Measurements from ENCODE around the gene ZNF69. TPM values are rescaled to one million over a fixed set of nuclear protein-coding genes. Genes with fewer than 3 reads are reported as not detected.
"Not testable (repeated sequence)": the region's sequence is repeated elsewhere in the genome, so short reads cannot be mapped to it uniquely, and the experiment has no call there.

Gene ZNF69
- total RNA-seq, 1 experiment from 2014 or later = 4.3 TPM

GRCh38 chr19:11921852-11922495, 34.4 kb downstream of the ZNF69 start:
- Histone ChIP-seq H3K79me2 (ENCODE audit: low read length) (peaks cover 20% of the 10 kb centered on the region), H3K27me3 (ENCODE audit: low read length) (no peaks in the 10 kb centered on the region), H3F3A (ENCODE audit: low read length, unreplicated experiment) (no peaks in the 10 kb centered on the region), H3K4me3 (ENCODE audit: low read length) (no peak overlapping the region), H4K20me1 (ENCODE audit: low read length) (no peaks in the 10 kb centered on the region), H3K27ac (ENCODE audit: low read length) (no peak overlapping the region), H3K4me1 (ENCODE audit: insufficient read depth, low read length) (peaks cover 4% of the 10 kb centered on the region; the same call in 1 of the 2 replicates), H3K9ac (ENCODE audit: low read length) (no peak overlapping the region), H3K9me2 (replicated peaks; ENCODE audit: low read length) (no peaks in the 10 kb centered on the region), H2AFZ (ENCODE audit: low read length) (no peak overlapping the region), H3K36me3 (ENCODE audit: low read depth, low read length) (peaks cover 6% of the 10 kb centered on the region), H3K4me2 (ENCODE audit: low read length) (no peak overlapping the region), H3K9me3 (ENCODE audit: low read length) (peaks cover 14% of the 10 kb centered on the region; the same call in 1 of the 2 replicates)
- no TSS peak for BruUV-seq (replicated peaks)
- no peak for ATAC-seq
- no peak for DNase-seq
- ChIA-PET POLR2A (ENCODE audit: unreplicated experiment) (no interaction called here), CTCF (interaction anchor here (3.7 kb wide), 1 partner anchor 124 kb away, joined by 25 read pairs; the partner anchor contains the start of gene ZNF491)
- intact Hi-C loops (cut with micrococcal nuclease) = no loop called here
- TF ChIP-seq CTCF (conservative IDR thresholded peaks at IDR 0.05; ENCODE audit: low read depth, low read length) (no peak), EZH2 (IDR thresholded peaks at IDR 0.05; ENCODE audit: low read length, unreplicated experiment) (no peak), EZH2phosphoT487 (IDR thresholded peaks at IDR 0.05; ENCODE audit: borderline replicate concordance, low read length) (no peak)

- intact Hi-C loops (cut with micrococcal nuclease) = loop anchor here (1.0 to 2.0 kb wide), 3 partner anchors 40 to 110 kb away; partner anchors contain the start of genes ZNF433 and ZNF763
- Histone ChIP-seq H3K9me3 (ENCODE audit: low read length) (peaks cover 13% of the 10 kb centered on the region; the same call in 1 of the 2 replicates), H3F3A (ENCODE audit: low read length, unreplicated experiment) (no peaks in the 10 kb centered on the region), H3K4me1 (ENCODE audit: insufficient read depth, low read length) (peaks cover 4% of the 10 kb centered on the region; the same call in 1 of the 2 replicates), H3K27me3 (ENCODE audit: low read length) (no peaks in the 10 kb centered on the region), H4K20me1 (ENCODE audit: low read length) (no peaks in the 10 kb centered on the region), H3K9ac (ENCODE audit: low read length) (peak within 1 kb of the TSS; percentile 80), H3K79me2 (ENCODE audit: low read length) (peaks cover 40% of the 10 kb centered on the region), H3K9me2 (replicated peaks; ENCODE audit: low read length) (no peaks in the 10 kb centered on the region), H2AFZ (ENCODE audit: low read length) (peak within 1 kb of the TSS; percentile 86), H3K4me3 (ENCODE audit: low read length) (peak within 1 kb of the TSS; percentile 83), H3K36me3 (ENCODE audit: low read depth, low read length) (peaks cover 30% of the 10 kb centered on the region), H3K4me2 (ENCODE audit: low read length) (peak within 1 kb of the TSS; percentile 85), H3K27ac (ENCODE audit: low read length) (peak within 1 kb of the TSS; percentile 53)
- ChIA-PET CTCF (interaction anchor here (0.6 to 3.7 kb wide), 7 partner anchors 39 to 534 kb away, joined by 3 to 25 read pairs (median 8); partner anchors contain the start of genes ZNF20 and ZNF491), POLR2A (ENCODE audit: unreplicated experiment) (interaction anchor here (0.6 to 1.2 kb wide), 4 partner anchors 64 to 559 kb away, joined by 3 to 4 read pairs (median 4); partner anchors contain the start of genes ZNF20 and ZNF709)
- no peak for TF ChIP-seq EZH2 (IDR thresholded peaks at IDR 0.05; ENCODE audit: low read length, unreplicated experiment)
- TSS peak; percentile 60 for BruUV-seq (replicated peaks)
- ATAC-seq (peak; percentile 92), DNase-seq (peak; percentile 98)
Observed at GRCh38 chr19:11924886-11925650, 37.5 kb downstream of the ZNF69 start, which contains the start of gene ZNF700. TSS of gene ZNF700 (plus strand) at chr19:11925107. CDS start at chr19:11925211, 104 bp downstream.

- BruUV-seq (replicated peaks); H3K27me3 ChIP-seq (ENCODE audit: low read length); H3K4me1 ChIP-seq (ENCODE audit: insufficient read depth, low read length); H3F3A ChIP-seq (ENCODE audit: low read length, unreplicated experiment); H4K20me1 ChIP-seq (ENCODE audit: low read length); ATAC-seq; DNase-seq; H3K9me2 ChIP-seq (replicated peaks; ENCODE audit: low read length); POLR2A ChIA-PET (ENCODE audit: unreplicated experiment): not testable (repeated sequence)
- Histone ChIP-seq H3K27ac (ENCODE audit: low read length) (peak overlapping the region; percentile 53), H3K9me3 (ENCODE audit: low read length) (peaks cover 17% of the 10 kb centered on the region; the same call in 1 of the 2 replicates), H2AFZ (ENCODE audit: low read length) (peak overlapping the region; percentile 86), H3K4me3 (ENCODE audit: low read length) (peak overlapping the region; percentile 83), H3K79me2 (ENCODE audit: low read length) (peaks cover 42% of the 10 kb centered on the region), H3K9ac (ENCODE audit: low read length) (peak overlapping the region; percentile 80), H3K4me2 (ENCODE audit: low read length) (peak overlapping the region; percentile 85), H3K36me3 (ENCODE audit: low read depth, low read length) (peaks cover 37% of the 10 kb centered on the region)
- intact Hi-C loops (cut with micrococcal nuclease) = loop anchor here (2.0 kb wide), 2 partner anchors 39 to 109 kb away; partner anchors contain the start of genes ZNF433 and ZNF763
- CTCF ChIA-PET = interaction anchor here (1.0 kb wide), 1 partner anchor 215 kb away, joined by 8 read pairs; the partner anchor contains the start of gene ZNF20
Observed at GRCh38 chr19:11925651-11926187, 38.1 kb downstream of the ZNF69 start.

Data from PC-3 (cell line).